CD4-positive, alpha-beta T cell treated with Interleukin-17A for 4 hours (primary cell): ENCODE results near the gene GIPR.
"Not testable (repeated sequence)": the region's sequence is repeated elsewhere in the genome, so short reads cannot be mapped to it uniquely, and the experiment has no call there.

Experiments used
- DNase-seq: peaks from one replicate; pipeline ENCODE4 v3.0.0-alpha.2; 2020; ENCODE audit warnings: mixed read lengths

GIPR gene

GRCh38 chr19:45692187-45693105 lies 24.4 kb downstream of the GIPR start, which contains the start of gene QPCTL:
Gene QPCTL (plus strand): TSS chr19:45692666. CDS start chr19:45692704, 38 bp downstream.
- DNase-seq, result peak; percentile 97

GRCh38 chr19:45693106-45693788 lies 25.2 kb downstream of the GIPR start:
- DNase-seq, result peak; percentile 83

- no peak for DNase-seq
Observed at GRCh38 chr19:45701676-45702075, 33.7 kb downstream of the GIPR start.

- no peak for DNase-seq
Observed at GRCh38 chr19:45705115-45705514, 37.1 kb downstream of the GIPR start.

GRCh38 chr19:45705710-45706415 lies 37.8 kb downstream of the GIPR start:
- DNase-seq, result no peak

GRCh38 chr19:45710356-45711130 lies 42.5 kb downstream of the GIPR start:
- no peak for DNase-seq

- DNase-seq, result no peak
Observed at GRCh38 chr19:45711851-45712698, 44.1 kb downstream of the GIPR start.

GRCh38 chr19:45712699-45713067 lies 44.7 kb downstream of the GIPR start:
- DNase-seq, result no peak

- no peak for DNase-seq
Observed at GRCh38 chr19:45713141-45713540, 45.1 kb downstream of the GIPR start.

- no peak for DNase-seq
Observed at GRCh38 chr19:45715139-45715538, 47.1 kb downstream of the GIPR start.

- DNase-seq, result peak; percentile 34
Observed at GRCh38 chr19:45716359-45717130, 48.5 kb downstream of the GIPR start.

GRCh38 chr19:45717131-45717982 lies 49.3 kb downstream of the GIPR start:
- DNase-seq, result peak; percentile 97

- DNase-seq, result no peak
Observed at GRCh38 chr19:45717983-45718650, 50.1 kb downstream of the GIPR start.

GRCh38 chr19:45720065-45720464 lies 52.0 kb downstream of the GIPR start:
- not testable (repeated sequence) for DNase-seq

- not testable (repeated sequence) for DNase-seq
Observed at GRCh38 chr19:45728683-45729082, 60.7 kb downstream of the GIPR start.

GRCh38 chr19:45729800-45730290 lies 61.8 kb downstream of the GIPR start:
- DNase-seq, result no peak

- DNase-seq, result peak; percentile 93
Observed at GRCh38 chr19:45730368-45731288, 62.6 kb downstream of the GIPR start, which contains the start of gene FBXO46. Gene FBXO46 (minus strand): TSS chr19:45730896. CDS start chr19:45713495, 17,401 bp downstream.
